HG02678 (cell line): ENCODE data around the gene ANXA4.
"Not testable (repeated sequence)": the region's sequence is repeated elsewhere in the genome, so short reads cannot be mapped to it uniquely, and the experiment has no call there.

Experiments used
- ATAC-seq: cut with Tn5 transposase; IDR thresholded peaks from one replicate; pipeline ENCODE4 v1.9.1; 2021; ENCODE audit warnings: mild to moderate bottlenecking, moderate library complexity; ENCODE audit not compliant: unreplicated experiment

ANXA4 gene

GRCh38 chr2:69802781-69803367 lies 60.9 kb downstream of the ANXA4 start:
- ATAC-seq, result not testable (repeated sequence)

GRCh38 chr2:69804416-69804815 lies 62.5 kb downstream of the ANXA4 start:
- ATAC-seq, result no peak

- ATAC-seq, result no peak
Observed at GRCh38 chr2:69805887-69806286, 64.0 kb downstream of the ANXA4 start.

GRCh38 chr2:69807821-69808540 lies 66.0 kb downstream of the ANXA4 start:
- ATAC-seq, result no peak

- no peak for ATAC-seq
Observed at GRCh38 chr2:69810550-69810949, 68.6 kb downstream of the ANXA4 start.

GRCh38 chr2:69811018-69811417 lies 69.1 kb downstream of the ANXA4 start:
- no peak for ATAC-seq

- no peak for ATAC-seq
Observed at GRCh38 chr2:69811591-69811990, 69.7 kb downstream of the ANXA4 start.

GRCh38 chr2:69815717-69816116 lies 73.8 kb downstream of the ANXA4 start:
- no peak for ATAC-seq

GRCh38 chr2:69816923-69817542 lies 75.1 kb downstream of the ANXA4 start:
- no peak for ATAC-seq

GRCh38 chr2:69817729-69818501 lies 76.0 kb downstream of the ANXA4 start:
- ATAC-seq, result no peak

- no peak for ATAC-seq
Observed at GRCh38 chr2:69827796-69828540, 86.0 kb downstream of the ANXA4 start.

GRCh38 chr2:69828938-69829255 lies 87.0 kb downstream of the ANXA4 start:
- ATAC-seq, result no peak

GRCh38 chr2:69829256-69830044 lies 87.5 kb downstream of the ANXA4 start, which contains the start of gene GMCL1:
GMCL1 (plus strand) TSS chr2:69829660; CDS start chr2:69829893, 233 bp downstream.
- peak; percentile 94 for ATAC-seq

GRCh38 chr2:69830045-69830905 lies 88.3 kb downstream of the ANXA4 start:
- ATAC-seq, result peak; percentile 23

- ATAC-seq, result not testable (repeated sequence)
Observed at GRCh38 chr2:69830906-69831241, 88.9 kb downstream of the ANXA4 start.

GRCh38 chr2:69831354-69831905 lies 89.5 kb downstream of the ANXA4 start:
- no peak for ATAC-seq

- ATAC-seq, result no peak
Observed at GRCh38 chr2:69833752-69834151, 91.8 kb downstream of the ANXA4 start.

GRCh38 chr2:69835666-69836065 lies 93.7 kb downstream of the ANXA4 start:
- ATAC-seq, result no peak

- ATAC-seq, result no peak
Observed at GRCh38 chr2:69836316-69836715, 94.4 kb downstream of the ANXA4 start.
